Nucleus accumbens (tissue), 56 donors: ENCODE measurements around the gene AQP6.

ENCODE experiments used
- DNase-seq, 56 donors: peaks; one replicate each; lab custom pipeline; 2025; lab: John Stamatoyannopoulos, UW

Gene AQP6

DNA sequence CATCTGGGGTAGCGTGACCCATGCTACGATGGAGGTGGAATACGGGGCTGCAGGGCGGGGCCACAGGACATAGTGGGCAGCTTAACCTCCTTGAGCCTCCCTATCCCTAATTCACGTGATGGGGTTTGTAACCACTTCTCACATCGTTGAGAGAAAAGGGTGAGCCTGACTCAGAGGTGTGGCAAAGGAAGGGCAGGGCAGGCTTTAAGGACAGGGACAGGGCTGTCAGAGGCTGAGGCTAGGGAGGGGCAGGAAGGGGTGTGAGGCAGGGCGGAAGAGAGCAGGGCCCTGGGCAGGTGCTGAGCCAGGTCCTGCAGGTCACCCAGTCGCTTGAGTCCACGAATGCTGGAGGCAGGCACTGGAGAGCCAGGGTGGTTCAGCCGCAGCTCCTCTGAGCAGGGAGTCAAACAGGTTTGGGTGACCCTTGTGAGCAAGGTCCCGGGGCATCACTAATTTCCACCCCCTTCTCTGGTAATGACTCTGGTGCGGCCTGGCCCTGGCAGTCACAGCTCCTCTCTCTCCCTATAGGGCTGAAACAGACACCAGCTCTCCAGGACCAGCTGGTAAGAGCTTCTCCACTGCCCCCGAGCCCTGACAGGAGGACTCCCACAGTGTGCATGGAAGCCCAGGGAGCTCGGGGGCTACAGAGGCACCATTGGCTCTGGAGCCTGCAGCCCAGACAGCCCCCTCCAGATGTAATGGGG lies 29.7 kb upstream of the AQP6 start:
- DNase-seq, result no peak

DNA sequence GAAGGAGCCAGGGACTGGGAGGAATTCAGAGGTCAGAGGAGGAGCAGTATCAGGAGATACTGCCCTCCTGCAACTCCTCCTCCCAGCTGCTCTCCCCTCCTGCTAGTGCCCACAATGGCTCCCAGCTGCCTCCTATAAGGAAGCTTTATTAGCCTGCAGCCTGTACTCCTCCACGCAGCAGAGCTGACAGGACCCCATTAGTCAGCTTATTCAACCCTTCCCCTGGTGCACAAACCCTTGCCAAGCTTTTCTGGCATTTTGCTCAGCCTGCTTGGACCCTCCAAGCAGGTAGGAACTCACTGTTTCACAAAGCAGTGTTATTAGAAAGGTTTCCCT lies 29.2 kb upstream of the AQP6 start:
- no peak for DNase-seq

DNA sequence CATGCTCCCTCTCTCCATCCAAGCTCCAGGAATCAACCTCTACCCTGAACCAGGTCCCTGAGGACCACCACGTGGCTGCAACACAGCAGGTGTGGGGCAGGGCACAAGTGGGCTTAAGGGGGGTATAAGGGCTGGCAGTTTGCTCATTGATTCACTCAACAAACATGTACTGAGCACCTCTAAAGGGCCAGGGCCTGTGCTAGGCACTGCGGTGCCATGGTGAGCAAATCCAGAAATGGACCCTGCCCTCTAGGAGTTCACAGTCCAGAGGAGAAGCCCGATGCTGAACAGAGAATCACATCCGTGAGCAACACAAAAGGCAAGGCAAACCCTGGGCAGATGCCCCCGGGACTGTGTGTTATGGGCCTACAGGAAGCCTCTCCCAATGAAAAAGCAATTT lies 28.7 kb upstream of the AQP6 start:
- DNase-seq, result no peak

DNA sequence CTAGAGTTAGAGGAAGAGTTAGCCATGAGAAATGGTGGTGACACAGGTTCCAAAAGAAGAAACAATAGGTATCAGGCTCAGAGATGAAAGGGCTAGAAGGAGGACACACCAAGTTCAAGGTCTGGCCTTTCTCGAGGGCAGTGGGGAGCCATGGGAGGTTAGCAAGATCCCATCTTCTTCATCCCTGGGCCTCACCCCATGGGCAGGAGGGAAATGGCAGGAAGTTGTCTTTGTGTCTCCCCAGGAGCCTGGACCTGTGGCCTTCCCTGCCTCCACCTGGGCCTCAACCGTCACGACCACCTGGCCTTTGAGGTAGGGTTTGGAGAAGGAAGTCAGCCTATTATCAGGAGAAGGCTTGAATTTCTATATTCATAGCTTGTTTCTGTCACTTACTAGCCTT lies 28.0 kb upstream of the AQP6 start:
- no peak for DNase-seq

DNA sequence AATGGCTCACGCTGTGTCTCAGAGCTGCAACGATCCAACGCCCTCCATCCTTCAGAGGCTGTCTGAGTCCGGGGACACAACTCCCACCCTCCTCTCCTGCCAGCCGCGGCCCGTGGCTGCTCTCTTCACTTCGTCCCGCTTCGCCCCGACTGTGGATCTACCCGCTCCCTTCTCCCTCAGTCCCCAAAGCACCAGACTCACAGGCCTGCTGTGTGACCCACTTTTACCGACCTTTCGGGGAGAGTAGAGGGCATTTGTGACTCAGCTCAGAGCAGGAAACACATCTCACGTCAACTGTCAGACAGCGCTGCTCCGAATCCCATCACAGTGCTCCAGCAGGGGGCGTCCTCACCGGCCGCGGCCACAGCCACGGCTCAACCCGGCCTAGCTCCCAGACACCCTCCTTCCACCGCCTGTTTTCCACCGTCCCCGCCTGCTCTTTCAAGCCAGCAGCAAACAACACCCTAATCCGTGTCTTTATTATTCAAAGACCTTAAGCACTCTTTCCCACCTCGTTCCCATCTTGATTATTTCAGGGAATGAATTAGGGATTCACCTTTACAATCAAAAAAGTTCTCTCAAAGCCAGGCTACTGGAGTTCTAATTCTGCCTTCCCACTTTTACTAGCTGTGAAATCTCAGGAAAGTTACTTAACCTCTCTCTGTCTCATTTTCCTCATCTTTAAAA lies 27.2 kb upstream of the AQP6 start:
- DNase-seq, result peak in 51 of 56 donors; percentile 8 to 84 (median 58)

DNA sequence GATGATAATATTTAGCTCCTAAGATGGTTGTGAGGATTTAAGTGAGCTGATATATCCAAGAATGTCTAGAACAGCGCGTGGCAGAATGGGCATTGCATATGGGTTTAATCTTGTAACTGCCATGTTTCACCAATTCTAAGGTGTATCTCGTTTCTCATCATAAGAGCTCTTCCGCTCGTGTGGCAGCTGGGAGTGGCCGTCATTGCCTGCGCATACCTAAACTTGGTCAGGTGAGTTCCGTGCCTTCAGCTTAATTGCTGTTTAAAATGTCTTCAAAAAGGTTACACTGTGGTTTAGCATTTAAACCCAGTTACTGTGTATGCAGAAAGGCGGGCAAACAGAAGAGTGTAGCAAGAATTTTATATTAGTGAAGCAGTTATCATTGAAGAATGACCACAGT lies 26.7 kb upstream of the AQP6 start:
- no peak for DNase-seq

DNA sequence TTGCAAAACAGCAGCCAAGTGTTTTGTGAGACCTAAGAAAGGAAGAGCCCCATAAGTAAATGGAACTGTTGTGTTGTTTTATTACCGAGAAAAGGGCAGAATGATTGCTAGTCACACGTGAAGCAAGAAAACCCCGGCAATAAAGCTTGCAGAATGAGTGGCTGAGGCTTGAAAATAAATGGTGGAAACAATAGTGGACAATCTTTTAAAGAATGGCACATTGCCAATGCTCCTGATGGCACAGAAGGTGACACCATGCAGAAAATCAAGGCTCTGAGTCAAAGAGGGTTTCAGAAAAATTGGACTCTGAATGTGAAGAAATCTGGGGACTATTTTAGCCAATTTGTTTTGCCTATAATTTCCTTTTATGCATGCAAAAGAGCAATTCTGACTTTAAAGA lies 26.2 kb upstream of the AQP6 start:
- DNase-seq, result no peak

DNA sequence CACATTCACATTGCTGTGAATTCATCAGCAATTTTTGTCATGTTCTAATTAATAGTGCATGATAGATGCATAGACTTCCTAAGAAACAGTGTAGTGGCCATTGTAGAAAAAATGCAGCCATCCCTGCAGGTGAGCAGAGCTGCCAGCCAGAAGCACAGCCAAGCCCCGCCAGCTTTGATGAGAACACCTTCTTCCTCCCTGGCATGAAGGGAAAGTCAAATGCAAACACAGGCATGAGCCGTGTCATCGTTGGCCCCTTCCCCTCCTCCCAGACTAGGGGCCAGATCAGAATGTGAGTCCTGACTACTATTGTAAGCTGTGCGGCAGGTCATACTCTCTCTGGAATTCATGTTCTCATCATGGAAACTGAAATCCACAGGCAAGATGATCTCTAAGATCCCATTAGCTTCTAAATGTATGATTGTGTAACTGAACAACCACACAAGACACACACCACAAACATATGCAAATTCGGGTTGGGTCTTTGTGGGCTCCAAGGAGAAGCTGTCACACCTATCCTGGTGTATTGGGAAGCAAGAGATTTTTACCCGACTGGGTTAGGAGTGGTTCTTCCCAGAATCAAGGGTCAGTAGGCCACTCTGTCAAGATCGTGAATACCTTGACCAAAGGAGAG lies 25.0 kb upstream of the AQP6 start:
- no peak for DNase-seq

DNA sequence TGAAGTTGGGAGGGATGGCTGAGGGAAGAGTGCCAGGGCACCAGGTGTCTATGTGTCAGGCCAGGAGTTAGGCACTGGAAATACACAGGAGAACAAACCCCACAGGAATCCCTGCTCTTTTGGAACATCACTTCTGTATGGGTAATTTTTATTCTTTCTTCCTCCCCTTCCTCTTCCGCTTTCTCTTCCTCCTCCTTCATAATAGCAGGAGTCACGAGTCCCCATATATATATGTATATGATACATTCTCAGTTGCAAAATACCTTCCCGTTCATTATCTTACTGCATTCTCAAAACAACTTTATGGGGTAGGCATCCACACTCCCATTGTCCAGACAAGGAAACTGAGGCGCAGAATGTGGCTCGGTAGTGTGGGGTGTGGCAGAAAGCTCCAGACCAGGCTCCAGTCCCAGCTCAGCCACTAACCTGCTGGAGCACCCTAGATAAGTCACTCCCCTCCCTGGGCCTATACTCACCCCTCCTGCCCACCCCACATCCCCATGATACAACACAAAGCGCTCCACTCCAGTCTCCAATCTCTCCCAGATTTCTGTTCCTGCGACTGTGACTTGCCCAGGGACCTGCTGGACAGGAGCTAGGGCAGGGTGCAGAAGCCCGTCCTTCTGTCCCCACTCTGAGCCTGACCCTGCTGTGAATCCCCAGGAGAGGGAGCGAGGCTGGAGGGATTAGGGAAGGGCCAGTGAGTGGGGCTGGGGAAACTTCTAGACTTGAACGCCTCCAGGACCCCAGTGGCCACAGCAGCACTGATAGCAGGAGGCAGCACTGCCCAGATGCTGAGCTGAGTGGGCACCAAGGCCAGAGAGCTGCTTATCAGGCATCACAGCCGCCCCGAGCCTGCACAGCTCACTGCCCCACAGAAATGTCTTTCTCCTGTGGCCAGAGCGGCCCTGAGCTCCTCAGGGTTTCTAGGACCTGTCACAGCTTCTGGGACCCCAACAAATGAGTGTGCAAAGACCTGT lies 23.6 kb upstream of the AQP6 start:
- no peak for DNase-seq

DNA sequence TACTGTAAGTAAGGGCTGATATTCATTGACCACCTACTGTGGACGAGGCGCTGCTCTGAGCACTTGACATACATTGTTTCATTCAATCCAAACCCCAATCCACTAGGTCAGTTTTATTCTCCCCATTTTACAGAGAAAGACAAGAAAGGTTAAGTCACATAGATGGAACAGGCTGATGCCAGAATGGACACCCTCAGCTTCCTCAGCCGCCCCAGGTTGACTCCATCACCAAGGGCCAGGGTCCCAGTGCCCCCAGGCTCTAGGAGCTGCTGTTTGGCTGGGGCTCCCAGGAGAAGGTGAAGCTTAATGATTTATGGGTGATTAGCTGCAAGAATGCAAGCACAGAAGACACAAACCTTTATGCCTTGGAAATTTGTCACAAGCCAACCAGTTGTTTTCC lies 22.9 kb upstream of the AQP6 start:
- no peak for DNase-seq

DNA sequence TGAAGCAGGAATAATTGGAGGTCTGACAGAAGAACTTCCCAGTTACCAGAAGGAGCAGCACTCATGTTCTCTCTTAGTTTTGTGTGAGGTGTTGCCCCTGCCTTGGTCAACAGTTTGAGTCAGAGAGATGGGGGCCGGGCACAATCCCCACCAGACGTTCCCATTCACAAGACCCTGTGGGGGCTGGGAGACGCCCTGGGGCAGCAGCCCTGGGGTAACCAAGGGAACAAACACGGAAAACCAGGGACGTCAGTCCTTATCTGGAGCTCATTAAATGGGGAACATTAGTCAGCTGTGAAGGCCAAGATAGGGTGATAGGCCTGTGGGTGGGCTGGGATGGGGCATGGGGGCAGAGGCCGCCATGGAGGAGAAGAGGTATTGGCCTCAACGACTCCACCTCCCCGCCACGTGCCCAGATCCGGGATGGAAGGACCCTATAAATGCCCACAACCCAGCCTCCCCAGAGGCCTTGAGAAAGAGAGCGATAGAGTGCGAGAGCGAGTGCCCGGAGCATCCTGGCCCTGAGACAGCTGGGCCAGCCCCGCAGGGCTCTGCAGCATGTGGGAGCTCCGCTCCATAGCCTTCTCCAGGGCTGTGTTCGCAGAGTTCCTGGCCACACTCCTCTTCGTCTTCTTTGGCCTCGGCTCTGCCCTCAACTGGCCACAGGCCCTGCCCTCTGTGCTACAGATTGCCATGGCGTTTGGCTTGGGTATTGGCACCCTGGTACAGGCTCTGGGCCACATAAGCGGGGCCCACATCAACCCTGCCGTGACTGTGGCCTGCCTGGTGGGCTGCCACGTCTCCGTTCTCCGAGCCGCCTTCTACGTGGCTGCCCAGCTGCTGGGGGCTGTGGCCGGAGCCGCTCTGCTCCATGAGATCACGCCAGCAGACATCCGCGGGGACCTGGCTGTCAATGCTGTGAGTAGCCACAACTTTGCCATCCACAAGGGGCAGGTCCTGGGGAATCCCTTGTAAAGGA lies 22.2 kb upstream of the AQP6 start, which contains the start of gene AQP2:
TSS of gene AQP2 (plus strand) at position 465 of the 979 bp plus-strand sequence. CDS start at position 559, 94 bp downstream.
- DNase-seq, result no peak

DNA sequence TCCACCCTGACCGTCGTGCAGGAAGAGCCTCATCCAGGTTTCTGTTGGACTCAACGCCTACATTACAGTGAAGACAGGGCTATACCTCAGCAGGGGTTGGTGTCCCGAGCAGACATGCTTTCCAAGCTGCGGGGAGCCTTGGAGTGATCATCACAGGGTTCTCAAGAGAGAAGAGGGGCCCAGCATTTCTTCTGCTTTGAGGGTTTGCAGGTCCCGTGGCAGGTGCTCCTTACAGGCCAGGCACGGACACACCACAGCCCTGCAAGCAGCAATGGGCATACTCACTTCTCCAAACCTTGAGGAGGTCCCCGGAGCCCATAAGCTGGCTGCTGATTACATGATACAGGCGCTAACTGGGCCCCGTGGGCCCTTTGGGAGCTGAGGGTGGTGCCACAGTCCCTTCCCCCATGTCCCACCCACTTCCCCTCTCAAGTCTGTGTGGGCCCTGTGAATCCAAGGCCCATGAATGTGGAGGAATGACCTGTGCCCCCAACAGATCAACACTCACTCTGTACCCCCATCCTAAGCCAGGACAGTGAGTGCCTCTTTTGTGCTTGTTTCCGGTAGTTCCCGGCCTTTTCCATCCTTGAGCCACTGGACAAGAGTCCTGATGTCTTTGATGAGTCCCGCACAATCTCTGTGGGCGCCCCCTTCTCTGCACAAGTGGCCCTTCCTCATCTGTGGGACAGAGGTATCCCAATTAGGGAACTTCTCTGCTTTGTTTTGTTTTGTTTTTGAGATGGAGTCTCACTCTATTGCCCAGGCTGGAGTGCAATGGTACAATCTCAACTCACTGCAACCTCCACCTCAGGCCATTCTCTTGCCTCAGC lies 21.1 kb upstream of the AQP6 start:
- DNase-seq, result no peak

DNA sequence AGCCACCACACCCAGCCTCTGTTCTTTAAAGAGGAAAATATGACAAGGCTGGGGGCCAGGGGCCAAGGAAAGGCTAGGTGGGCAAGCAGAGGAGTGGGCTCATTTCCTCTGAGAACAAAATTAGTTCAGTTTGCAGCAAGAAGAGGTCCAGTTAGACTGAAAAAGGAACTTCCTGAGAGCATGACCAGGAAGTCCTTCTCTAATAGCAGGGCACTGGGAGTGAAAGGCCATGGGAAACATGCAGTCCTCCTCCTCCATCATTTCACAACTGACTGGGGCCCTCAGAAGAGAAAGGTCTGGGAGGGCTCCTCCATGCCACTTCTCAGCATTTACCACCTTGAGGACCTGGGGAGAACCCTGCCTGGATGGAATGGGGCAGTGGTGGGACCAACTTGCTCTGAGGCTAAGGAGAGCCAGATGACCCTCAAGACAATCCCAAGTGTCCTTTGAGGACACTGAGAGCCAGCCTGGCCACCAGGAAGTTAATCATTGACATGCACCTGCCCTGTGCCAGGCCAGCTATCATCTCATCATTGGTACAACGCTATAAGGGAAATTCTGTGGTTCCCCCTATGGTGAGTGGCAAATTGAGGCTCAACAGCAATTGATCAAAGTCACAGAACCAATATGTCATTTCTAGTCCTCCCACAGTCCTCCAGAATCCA lies 20.2 kb upstream of the AQP6 start:
- no peak for DNase-seq

DNA sequence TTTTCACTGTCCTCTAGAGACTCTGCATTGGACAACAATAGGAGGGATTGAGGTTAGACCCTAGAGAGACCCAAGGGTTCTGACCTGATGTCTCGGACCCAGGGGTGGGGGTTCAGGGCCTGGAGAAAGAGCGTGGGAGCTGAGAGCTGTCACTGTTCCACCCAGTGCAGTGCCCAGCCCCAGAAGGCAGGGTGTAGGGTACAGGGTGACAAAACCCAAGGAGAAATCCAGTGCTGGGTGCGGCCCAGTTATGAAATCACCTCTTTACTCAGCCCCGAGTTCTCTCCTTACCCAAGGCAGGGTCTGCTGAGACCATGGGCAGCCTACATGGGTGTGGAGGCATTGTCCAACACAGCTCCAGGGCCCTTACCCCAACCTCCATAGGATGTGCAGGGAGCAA lies 19.6 kb upstream of the AQP6 start:
- DNase-seq, result no peak

DNA sequence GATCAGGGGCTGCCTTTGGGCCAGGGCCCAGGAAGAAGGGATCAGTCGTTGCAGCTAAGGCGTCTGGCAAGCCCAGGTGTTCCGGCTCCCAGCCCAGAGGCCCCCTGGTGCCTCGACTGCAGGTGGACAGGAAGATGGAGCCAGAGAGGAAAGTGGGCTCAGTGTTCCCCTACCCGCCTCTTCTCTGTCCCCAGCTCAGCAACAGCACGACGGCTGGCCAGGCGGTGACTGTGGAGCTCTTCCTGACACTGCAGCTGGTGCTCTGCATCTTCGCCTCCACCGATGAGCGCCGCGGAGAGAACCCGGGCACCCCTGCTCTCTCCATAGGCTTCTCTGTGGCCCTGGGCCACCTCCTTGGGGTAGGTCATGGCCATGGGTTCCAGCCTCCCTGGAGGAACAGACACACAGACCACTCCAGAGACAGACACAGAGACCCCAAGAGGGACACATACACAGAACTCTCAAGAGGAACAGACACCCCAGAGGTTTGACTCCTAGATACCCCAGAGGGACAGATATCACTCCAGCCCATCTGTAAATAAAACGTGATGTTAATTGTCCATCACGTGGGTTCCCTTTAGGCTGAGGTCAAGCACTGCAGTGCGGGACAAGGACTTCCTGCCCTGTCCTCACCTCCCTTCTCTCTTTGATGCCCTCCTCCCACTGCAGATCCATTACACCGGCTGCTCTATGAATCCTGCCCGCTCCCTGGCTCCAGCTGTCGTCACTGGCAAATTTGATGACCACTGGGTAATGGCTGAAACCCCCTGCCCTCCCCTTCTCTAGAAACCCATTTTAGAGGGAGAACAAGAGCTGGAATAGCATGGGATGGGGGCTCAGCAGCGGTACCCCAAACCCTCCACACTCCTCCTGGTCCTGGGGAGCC lies 18.5 kb upstream of the AQP6 start:
- DNase-seq, result no peak

DNA sequence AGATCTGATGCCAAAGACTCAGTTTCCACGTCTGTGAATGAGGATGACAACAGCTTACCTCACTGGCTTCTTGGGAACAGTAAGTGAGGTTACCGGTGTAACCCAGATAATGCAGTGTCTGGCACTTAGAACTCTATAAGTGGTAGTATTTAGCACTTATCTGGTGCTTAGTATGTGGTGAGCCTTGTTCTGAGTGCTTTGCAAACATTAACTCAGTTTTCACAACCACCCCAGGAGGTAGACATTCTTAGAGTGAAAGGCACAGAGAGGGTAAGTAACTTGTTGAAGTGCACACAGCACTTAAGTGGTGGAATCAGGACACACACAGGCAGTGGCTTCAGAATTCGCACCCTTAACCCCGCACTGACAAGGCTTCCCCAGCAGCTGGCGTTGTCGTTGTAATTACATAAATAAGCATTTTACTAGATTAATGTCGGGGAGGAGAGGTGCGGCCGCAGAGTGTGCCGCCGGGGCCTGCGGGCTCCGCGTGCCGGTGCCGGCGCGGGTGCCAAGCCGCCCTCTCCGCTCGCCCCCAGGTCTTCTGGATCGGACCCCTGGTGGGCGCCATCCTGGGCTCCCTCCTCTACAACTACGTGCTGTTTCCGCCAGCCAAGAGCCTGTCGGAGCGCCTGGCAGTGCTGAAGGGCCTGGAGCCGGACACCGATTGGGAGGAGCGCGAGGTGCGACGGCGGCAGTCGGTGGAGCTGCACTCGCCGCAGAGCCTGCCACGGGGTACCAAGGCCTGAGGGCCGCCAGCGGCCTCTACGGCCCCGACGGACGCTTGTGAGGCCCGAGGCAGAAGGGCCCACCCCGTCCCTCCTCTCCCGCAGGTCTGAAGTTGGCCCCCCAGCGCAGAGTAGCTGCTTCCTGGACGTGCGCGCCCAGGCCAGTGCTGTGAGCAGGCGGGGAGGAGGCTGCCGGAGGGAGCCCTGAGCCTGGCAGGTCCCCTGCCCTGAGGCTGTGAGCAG lies 17.6 kb upstream of the AQP6 start:
- no peak for DNase-seq
